ENCODE data around the gene NOXO1. TPM values are rescaled to one million over a fixed set of nuclear protein-coding genes. Genes with fewer than 3 reads are reported as not detected.

The NOXO1 gene
- total RNA-seq, 2 experiments from 2014 or later, result 0.35 TPM; not detected in 1

DNA sequence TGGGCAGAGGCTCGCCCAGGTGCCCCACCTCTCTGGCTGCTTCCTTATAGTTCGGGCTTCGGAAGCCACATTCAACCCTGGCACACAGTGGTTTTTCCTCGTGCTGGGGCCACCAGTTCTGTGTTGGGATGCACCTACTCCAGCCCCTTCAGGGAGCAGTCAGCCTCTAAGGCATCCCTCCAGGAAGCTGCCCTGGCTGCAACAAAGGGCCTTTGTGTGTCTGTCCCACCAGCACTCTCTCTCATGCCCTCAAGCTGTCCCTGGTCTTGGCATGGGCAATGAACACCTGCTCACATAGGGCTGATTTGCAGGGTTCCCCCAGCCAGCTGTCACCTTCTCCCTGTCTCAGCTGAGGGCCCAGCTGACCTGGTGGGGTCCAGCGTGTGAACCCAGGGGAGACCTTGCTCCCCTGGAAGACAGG is 754 bp upstream of the NOXO1 start:
- H3K4me3 Mint-ChIP-seq, result no peak overlapping the region
- peaks cover 31% of the 10 kb centered on the region for H3K27me3 Mint-ChIP-seq
- H3K27ac Mint-ChIP-seq, result no peak overlapping the region
- no peaks in the 10 kb centered on the region for H3K9me3 Mint-ChIP-seq
- no peak for DNase-seq
- H3K36me3 Mint-ChIP-seq, result peaks cover 18% of the 10 kb centered on the region
- H3K4me1 Mint-ChIP-seq, result peaks cover 17% of the 10 kb centered on the region

DNA sequence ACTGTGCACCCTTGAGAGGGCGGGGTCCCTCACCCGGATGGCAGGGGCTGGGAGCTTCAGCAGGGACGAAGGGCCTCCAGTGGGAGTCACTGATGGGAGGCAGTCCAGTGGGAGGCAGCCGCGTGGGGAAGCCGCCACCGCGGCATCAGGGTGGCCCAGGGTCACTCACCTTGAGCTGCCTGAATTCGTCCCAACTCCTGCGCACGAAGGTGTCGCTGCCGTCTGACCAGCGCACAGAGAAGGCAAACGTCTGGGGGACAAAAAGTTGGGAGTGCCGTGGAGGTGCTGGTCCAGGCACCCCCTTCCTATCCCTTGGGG is 540 bp downstream of the NOXO1 start:
- H3K4me3 Mint-ChIP-seq, result no peak overlapping the region

DNA sequence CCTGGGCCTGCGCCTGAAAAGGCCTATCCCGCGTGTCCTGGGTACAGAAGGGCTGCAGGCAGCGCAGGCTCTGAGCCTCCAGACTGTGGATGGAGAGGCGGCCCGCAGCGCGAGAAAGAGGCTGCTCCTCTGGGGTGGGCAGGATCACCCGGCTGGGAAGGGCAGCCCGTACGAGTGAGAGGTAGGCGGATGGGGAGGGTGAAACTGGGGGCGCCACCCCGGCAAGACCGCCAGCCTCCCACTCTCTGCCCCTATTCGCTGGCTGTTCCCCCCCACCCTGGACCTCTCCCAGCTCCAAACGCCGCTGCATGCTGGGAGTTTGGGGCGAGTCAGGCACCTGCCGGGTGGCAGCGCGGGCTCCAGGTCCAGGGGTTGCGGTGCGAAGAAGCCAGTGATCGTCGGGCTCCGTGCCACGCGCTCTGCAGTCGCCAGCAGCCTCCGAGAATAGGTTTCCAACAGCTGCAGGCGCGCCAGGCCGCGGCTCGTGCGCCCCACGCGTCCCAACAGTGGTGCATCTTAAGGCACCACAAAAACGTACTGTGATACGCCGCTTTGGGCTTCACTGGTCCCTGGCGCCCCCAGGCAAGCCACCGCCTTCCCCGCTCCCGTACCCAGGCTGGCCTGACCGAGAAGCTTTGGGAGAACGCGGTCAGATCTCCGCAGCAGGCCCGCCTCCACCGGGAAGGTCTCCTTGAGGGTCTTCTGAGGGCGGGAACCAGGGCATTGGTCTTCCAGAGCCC is 1.1 kb downstream of the NOXO1 start:
- no peak overlapping the region for H3K4me3 Mint-ChIP-seq
- no peak for DNase-seq
- peaks cover 17% of the 10 kb centered on the region for H3K36me3 Mint-ChIP-seq
- peaks cover 13% of the 10 kb centered on the region for H3K4me1 Mint-ChIP-seq
- H3K27ac Mint-ChIP-seq, result no peak overlapping the region
- H3K27me3 Mint-ChIP-seq, result peaks cover 31% of the 10 kb centered on the region
- no peaks in the 10 kb centered on the region for H3K9me3 Mint-ChIP-seq

More for the DNA sequence above, 540 bp downstream of the NOXO1 start:
- Mint-ChIP-seq H3K27ac (no peak overlapping the region), H3K4me1 (peaks cover 17% of the 10 kb centered on the region), H3K27me3 (peaks cover 31% of the 10 kb centered on the region), H3K9me3 (no peaks in the 10 kb centered on the region), H3K36me3 (peaks cover 16% of the 10 kb centered on the region)
- no peak for DNase-seq

DNA sequence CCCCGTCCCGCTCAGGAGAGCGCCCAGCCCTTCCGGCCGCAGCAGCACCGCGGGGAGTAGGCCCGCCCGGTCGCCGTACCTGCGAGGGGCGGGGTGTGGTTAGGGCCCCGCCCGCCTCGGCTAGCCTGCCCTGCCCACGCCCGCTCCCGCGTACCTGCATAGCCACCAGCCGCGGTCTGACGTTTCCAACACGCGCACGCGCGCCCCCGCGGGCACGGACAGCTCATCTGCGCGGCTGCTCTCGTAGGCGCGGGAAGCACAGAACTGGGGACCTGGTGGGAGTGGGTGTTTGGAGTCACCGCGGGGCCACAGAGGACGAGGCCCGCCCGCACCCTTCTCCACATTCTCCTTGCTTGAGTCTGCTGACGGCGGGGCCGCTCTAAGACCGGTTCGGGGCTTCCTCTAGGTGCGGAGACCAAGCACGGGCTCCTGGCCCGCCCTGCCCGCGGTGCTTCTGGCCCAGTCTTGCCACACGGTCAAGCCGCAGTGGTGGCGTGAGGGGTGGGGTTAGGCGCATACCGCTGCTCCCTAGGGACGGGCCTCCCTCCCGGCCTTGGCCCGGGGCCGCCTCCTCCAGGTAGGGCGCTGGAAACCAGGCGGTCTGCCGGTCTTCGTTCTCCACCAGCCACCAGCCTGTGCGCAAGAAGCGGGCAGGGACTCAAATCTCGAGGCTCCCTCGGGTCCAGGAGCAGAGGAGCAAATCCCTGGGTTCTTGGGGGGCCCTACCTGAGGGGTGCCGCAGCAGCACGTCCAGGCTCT is 1.8 kb downstream of the NOXO1 start:
- Mint-ChIP-seq H3K4me1 (peaks cover 11% of the 10 kb centered on the region), H3K36me3 (peaks cover 23% of the 10 kb centered on the region), H3K9me3 (no peaks in the 10 kb centered on the region), H3K27me3 (peaks cover 31% of the 10 kb centered on the region), H3K27ac (no peak overlapping the region), H3K4me3 (no peak overlapping the region)
- DNase-seq, result peak; percentile 49

DNA sequence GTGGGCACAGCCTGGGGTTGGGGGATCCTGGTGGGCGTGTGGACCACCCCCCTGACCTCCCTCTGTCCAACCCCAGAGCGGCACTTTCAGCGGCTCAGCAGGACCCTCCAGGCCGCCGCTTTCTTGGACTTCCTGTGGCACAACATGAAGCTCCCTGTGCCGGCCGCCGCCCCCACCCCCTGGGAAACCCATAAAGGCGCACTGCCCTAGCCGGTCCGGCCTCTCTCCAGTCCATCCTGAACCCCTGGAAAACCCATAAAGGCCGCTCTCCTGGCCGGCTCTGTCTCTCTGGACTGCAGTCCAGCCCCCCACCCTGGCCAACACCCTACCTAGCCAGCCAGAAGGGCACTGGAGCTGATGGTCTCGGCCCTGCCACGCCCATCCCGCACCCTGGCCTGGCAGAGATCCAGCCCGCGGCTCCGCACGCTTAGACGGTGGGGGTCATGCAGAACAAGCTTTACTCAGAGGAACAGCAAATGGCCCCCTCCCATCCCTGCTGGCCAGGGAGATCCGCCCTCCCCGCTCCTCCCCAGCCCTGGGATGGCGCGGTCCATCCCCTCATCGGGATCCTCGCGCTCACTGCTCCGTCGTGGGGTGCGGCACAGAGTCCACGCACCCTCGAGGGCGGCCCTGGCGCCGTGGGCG is 2.7 kb downstream of the NOXO1 start:
- DNase-seq, result no peak
- Mint-ChIP-seq H3K27ac (no peak overlapping the region), H3K27me3 (peaks cover 31% of the 10 kb centered on the region), H3K36me3 (peaks cover 23% of the 10 kb centered on the region), H3K4me3 (no peak overlapping the region), H3K4me1 (peaks cover 11% of the 10 kb centered on the region), H3K9me3 (no peaks in the 10 kb centered on the region)

DNA sequence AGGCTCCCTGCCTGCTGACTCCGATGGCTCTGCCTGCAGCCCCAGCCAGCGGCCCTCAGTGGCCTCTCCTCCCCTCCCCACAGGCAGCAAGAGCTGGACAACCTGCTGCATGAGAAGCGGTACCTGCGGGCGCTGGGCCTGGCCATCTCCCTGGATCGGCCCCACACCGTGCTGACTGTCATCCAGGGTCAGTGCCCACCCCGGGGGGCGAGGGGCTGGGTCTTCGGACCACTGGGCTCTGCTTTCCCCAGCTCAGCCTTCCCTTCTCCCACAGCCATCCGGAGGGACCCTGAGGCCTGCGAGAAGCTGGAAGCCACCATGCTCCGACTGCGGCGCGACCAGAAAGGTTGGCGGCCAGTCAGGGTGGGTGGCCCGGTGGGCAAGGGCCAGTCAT is 3.4 kb downstream of the NOXO1 start:
- Mint-ChIP-seq H3K9me3 (no peaks in the 10 kb centered on the region), H3K4me3 (no peak overlapping the region), H3K27me3 (peaks cover 26% of the 10 kb centered on the region), H3K36me3 (peaks cover 29% of the 10 kb centered on the region), H3K27ac (no peak overlapping the region), H3K4me1 (peaks cover 13% of the 10 kb centered on the region)
- no peak for DNase-seq

DNA sequence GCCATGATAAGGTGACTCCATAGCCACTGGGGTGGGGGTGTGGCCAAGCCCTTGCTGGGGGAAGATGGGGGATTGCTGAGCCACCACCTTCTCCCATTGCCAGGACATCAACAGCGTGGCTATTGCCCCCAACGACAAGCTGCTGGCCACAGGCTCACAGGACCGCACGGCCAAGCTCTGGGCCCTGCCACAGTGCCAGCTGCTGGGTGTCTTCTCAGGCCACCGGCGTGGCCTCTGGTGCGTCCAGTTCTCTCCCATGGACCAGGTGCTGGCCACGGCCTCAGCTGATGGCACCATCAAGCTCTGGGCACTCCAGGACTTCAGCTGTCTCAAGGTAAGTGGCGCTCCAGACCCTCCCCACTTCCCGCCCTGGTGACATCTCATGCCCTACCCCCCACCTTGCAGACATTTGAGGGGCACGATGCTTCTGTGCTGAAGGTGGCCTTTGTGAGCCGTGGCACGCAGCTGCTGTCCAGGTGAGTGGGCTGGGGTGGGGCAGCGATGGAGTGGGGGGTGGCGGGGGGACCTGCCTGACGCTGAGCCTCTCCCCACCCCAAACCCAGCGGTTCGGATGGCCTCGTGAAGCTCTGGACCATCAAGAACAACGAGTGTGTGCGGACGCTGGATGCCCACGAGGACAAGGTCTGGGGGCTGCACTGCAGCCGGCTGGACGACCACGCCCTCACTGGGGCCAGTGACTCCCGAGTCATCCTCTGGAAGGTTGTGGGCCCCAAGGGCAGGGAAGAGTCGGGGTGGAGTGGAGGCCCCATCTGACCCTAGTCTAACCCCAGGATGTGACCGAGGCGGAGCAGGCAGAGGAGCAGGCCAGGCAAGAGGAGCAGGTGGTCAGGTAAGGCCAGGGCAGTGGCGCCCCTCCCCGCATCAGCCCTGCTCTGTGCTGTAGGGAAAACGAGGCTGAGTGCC is 4.1 kb downstream of the NOXO1 start:
- peaks cover 34% of the 10 kb centered on the region for H3K36me3 Mint-ChIP-seq
- H3K27ac Mint-ChIP-seq, result no peak overlapping the region
- DNase-seq, result no peak

DNA sequence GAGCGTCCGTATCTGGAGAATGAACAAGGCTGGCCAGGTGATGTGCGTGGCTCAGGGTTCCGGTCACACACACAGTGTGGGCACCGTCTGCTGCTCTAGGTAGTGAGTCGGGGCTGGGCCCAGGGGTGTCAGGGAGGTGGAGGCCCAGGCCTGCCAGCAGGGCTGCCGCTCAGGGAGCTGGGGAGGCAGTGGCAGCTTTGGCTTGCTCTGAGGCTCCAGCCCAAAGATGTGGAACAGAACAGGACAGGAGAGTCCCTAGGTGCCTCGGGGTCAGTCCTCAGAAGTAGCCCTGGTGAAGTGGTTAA is 5.1 kb downstream of the NOXO1 start:
- H3K27ac Mint-ChIP-seq, result no peak overlapping the region
- DNase-seq, result no peak

More for the DNA sequence above, 4.1 kb downstream of the NOXO1 start:
- peaks cover 16% of the 10 kb centered on the region for H3K4me1 Mint-ChIP-seq
- H3K27me3 Mint-ChIP-seq, result peaks cover 20% of the 10 kb centered on the region
- no peaks in the 10 kb centered on the region for H3K9me3 Mint-ChIP-seq
- no peak overlapping the region for H3K4me3 Mint-ChIP-seq

DNA sequence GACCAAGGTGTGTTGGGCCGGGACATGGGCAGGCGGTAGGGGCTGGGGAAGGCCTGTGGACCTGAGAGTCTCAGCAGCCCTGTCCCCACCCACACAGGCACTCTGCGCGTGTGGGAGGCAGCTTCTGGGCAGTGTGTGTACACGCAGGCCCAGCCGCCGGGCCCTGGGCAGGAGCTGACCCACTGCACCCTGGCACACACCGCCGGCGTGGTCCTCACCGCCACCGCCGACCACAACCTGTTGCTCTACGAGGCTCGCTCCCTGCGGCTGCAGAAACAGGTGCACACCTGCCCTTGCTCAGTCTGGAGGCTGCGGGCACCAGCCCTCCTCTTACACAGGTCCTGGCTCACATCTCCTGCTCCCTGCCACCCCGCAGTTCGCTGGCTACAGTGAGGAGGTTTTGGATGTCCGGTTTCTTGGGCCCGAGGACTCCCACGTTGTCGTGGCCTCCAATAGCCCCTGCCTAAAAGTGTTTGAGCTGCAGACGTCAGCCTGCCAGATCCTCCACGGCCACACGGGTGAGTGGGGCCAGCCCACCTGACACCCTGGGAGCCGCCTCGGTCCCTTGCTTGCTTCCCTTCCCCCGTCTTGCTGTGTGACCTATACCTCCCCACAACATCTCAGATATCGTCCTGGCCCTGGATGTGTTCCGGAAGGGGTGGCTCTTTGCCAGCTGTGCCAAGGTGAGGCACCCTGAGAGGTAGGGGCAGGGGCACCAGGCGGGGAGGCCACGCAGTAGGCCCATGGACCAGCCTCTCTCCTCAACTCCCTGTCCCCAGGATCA is 5.6 kb downstream of the NOXO1 start:
- DNase-seq, result no peak
- H3K27me3 Mint-ChIP-seq, result peaks cover 4% of the 10 kb centered on the region
- H3K4me3 Mint-ChIP-seq, result no peak overlapping the region
- peaks cover 37% of the 10 kb centered on the region for H3K36me3 Mint-ChIP-seq
- H3K4me1 Mint-ChIP-seq, result peaks cover 16% of the 10 kb centered on the region
- no peaks in the 10 kb centered on the region for H3K9me3 Mint-ChIP-seq
- H3K27ac Mint-ChIP-seq, result no peak overlapping the region

More for the DNA sequence above, 5.1 kb downstream of the NOXO1 start:
- Mint-ChIP-seq H3K4me1 (peaks cover 15% of the 10 kb centered on the region), H3K4me3 (no peak overlapping the region), H3K36me3 (peaks cover 37% of the 10 kb centered on the region), H3K9me3 (no peaks in the 10 kb centered on the region), H3K27me3 (peaks cover 9% of the 10 kb centered on the region)

DNA sequence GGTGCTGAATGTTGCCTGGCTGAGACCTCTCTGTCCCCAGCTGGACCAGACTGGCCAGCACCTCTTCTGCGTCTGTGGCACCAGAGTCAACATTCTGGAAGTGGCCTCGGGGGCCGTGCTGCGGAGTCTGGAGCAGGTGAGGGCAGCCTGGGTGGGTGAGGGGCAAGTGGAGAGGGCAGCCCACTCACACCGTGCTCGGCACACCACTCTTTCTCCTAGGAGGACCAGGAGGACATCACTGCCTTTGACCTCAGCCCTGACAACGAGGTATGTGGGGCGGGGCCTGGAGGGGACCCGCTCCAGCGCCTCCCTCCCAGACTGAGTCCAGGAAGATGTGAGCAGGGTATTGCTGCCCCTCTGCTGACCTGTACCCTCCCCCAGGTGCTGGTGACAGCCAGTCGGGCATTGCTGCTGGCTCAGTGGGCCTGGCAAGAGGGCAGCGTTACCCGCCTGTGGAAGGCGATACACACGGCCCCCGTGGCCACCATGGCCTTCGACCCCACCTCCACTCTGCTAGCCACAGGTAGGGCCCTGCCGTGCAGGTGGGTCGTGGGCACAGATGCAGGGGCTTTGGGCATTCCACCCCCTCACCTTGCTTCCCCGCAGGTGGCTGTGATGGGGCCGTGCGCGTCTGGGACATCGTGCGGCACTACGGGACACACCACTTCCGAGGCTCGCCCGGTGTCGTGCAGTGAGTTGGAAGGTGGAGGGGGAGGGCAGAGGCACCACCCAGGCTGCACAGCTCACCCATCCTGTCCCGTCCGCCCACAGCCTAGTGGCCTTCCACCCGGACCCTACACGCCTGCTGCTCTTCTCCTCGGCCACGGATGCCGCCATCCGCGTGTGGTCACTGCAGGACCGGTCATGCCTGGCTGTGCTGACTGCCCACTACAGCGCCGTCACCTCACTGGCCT is 6.9 kb downstream of the NOXO1 start:
- H3K27ac Mint-ChIP-seq, result no peak overlapping the region

DNA sequence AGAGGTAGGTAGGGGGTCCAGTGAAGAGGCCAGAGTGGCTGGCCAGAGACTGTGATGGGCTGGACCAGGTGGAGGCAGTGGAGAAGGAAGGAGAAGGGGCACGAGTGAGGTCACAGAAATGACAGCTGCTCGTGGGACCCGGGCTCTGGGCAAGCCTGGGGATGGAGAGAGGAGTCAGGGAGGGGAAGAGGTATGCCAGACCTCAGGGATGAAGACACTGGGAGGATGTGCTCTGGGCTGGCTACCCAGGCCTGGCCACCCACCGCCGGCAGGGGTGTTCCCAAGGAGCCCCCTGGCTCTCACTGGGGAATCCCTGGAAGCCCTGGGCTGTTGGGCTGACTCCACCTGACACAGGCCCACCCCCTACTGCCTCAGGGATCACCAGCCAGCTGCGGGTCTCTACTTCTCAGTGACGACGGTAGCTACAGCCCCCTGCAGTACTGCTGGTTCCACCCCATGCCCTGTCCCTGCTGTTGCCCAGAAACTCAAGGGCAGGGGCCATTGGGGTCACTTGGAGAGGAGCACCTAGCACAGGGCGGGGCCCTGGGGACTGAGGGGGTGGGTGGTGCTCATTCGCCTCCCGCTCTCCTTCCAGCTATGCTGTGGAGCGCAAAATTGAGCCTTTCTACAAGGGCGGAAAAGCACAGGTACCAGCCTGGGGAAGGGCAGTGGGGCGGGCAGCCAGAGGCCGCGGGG is 7.7 kb downstream of the NOXO1 start:
- peaks cover 36% of the 10 kb centered on the region for H3K36me3 Mint-ChIP-seq
- no peaks in the 10 kb centered on the region for H3K9me3 Mint-ChIP-seq
- H3K27ac Mint-ChIP-seq, result no peak overlapping the region
- no peaks in the 10 kb centered on the region for H3K27me3 Mint-ChIP-seq
- no peak for DNase-seq
- H3K4me3 Mint-ChIP-seq, result peak overlapping the region; percentile 88
- peaks cover 16% of the 10 kb centered on the region for H3K4me1 Mint-ChIP-seq

More for the DNA sequence above, 6.9 kb downstream of the NOXO1 start:
- peaks cover 37% of the 10 kb centered on the region for H3K36me3 Mint-ChIP-seq
- H3K4me3 Mint-ChIP-seq, result no peak overlapping the region
- no peaks in the 10 kb centered on the region for H3K27me3 Mint-ChIP-seq
- peaks cover 16% of the 10 kb centered on the region for H3K4me1 Mint-ChIP-seq
- DNase-seq, result no peak
- H3K9me3 Mint-ChIP-seq, result no peaks in the 10 kb centered on the region

DNA sequence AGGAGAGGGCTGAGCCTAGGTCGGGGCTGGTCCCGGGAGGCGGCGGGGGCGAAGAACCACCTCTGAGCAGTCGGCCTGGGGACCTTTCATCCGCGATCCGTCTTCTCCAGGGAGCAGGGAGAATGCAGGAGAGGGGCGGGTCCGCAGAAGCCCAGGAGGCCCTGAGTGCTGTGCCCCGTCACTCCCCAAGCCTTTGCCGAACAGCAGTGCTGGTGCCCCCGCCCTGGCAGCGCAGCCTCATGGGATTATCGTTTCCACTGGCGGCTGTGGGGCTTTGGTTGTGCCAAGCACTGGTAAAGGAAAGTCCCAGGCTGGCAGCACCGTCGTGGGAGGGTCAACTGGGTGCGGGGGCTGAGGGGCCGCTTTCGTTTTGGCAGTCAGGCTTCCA is 8.8 kb downstream of the NOXO1 start:
- DNase-seq, result no peak
- Mint-ChIP-seq H3K36me3 (peaks cover 30% of the 10 kb centered on the region), H3K4me3 (peak overlapping the region; percentile 88), H3K4me1 (peaks cover 16% of the 10 kb centered on the region), H3K9me3 (no peaks in the 10 kb centered on the region), H3K27me3 (no peaks in the 10 kb centered on the region), H3K27ac (peak overlapping the region; percentile 92)

Data from activated naive CD8-positive, alpha-beta T cell treated with anti-CD3 and anti-CD28 coated beads for 36 hours (primary cell).